Choroid plexus epithelial cell (primary cell): ENCODE data around the gene NPPB.

ENCODE experiments used
- DNase-seq: peaks from one replicate; pipeline ENCODE4 v3.0.0-alpha.2; 2010; ENCODE audit warnings: low read depth
- H3K4me3 ChIP-seq: 2 replicates; pipeline ENCODE4 v1.5.1; 2011; ENCODE audit warnings: low read depth, mild to moderate bottlenecking, control low read depth, low read length, moderate library complexity
- CTCF ChIP-seq: conservative IDR thresholded peaks from 2 replicates; pipeline ENCODE4 v1.5.1; 2011; ENCODE audit warnings: low read depth, mild to moderate bottlenecking, control low read depth, inconsistent platforms, low read length, moderate library complexity

NPPB gene

GRCh38 chr1:11831945-11832725 is 26.6 kb downstream of the NPPB start:
- no peak overlapping the region for H3K4me3 ChIP-seq
- no peak for DNase-seq
- TF ChIP-seq CTCF = no peak

GRCh38 chr1:11828511-11828910 is 30.2 kb downstream of the NPPB start:
- no peak for DNase-seq
- no peak for TF ChIP-seq CTCF
- no peak overlapping the region for H3K4me3 ChIP-seq

GRCh38 chr1:11826946-11827345 is 31.8 kb downstream of the NPPB start:
- no peak for TF ChIP-seq CTCF
- DNase-seq = no peak
- H3K4me3 ChIP-seq = no peak overlapping the region

- H3K4me3 ChIP-seq = no peak overlapping the region
- TF ChIP-seq CTCF = no peak
Measured at GRCh38 chr1:11825131-11825530, 33.6 kb downstream of the NPPB start.

DNA sequence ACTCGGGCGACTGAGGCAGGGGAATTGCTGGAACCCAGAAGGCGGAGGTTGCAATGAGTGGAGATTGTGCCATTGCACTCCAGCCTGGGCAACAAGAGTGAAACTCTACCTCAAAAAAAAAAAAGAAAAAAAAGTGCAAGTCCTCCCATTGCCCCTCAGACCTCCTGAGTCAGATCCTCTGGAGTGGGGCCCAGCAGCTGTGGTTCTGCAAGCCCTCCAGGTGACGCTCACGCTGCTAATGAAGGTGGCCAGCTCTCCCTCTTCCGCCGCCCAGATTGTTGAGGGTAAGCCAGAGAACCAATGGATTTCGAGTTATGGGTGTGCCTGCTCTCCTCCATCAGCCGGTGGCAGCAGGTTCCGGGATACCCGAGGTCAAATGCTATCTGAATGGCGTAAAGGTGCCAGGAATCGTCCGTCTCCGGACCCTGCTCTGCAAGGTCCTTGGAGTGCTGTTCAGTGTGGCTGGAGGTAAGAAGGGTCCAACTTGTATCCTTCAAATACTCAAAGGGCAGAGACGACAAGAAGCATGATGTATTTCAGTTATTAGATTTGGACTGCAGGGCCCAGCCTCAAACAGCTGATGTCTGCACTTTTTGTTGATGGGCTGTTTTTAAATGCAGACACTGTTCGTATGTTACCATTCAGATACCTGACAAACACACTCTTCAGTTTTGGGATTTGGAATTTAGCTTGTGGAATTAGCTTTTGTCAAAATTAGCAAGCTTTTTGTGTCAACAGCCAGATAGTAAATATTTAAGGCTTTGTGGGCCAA is 35.2 kb downstream of the NPPB start:
- no peak for TF ChIP-seq CTCF
- no peak overlapping the region for H3K4me3 ChIP-seq
- DNase-seq = no peak

More at GRCh38 chr1:11825131-11825530, 33.6 kb downstream of the NPPB start:
- no peak for DNase-seq

DNA sequence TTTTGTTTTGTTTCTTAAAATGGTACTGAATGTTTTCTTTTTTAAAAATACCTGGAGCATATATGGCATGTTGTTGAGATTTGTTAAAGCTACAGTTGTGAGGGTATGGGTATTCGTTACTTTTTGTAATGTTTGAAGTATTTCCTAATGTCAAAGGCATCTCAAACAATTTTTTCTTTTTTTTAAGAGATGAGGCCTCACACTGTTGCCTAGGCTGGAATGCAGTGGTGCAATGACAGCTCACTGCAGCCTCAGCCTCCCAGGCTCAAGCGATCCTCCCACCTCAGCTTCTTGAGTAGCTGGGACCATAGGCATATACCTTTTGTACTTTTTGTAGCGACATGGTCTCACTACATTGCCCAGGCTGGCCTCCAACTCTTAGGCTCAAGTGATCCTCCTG is 36.7 kb downstream of the NPPB start:
- no peak overlapping the region for H3K4me3 ChIP-seq
- TF ChIP-seq CTCF = no peak
- peak; percentile 82 for DNase-seq

DNA sequence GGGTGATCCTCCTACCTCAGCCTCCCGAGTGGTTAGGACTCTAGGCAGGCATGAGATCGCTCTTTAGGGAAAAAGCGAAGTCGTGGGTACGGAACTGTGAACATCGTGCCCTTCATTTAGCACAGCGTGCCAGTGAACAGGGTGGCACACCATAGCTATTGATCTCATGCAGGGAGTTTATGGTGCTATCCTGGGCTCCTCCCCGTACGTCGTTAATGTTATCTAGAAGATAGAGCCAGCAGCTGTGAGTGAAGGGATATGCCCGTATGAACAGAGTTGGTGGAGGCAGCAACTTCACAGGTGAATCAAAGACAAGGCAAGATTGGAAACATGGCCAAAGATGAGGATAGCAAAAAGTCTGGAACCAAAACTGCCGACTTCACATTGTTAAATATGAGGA is 41.6 kb downstream of the NPPB start:
- DNase-seq = no peak

More for the DNA sequence above, 41.6 kb downstream of the NPPB start:
- no peak overlapping the region for H3K4me3 ChIP-seq
- no peak for TF ChIP-seq CTCF
